ENCODE measurements around the gene TFF1.

The TFF1 gene

DNA sequence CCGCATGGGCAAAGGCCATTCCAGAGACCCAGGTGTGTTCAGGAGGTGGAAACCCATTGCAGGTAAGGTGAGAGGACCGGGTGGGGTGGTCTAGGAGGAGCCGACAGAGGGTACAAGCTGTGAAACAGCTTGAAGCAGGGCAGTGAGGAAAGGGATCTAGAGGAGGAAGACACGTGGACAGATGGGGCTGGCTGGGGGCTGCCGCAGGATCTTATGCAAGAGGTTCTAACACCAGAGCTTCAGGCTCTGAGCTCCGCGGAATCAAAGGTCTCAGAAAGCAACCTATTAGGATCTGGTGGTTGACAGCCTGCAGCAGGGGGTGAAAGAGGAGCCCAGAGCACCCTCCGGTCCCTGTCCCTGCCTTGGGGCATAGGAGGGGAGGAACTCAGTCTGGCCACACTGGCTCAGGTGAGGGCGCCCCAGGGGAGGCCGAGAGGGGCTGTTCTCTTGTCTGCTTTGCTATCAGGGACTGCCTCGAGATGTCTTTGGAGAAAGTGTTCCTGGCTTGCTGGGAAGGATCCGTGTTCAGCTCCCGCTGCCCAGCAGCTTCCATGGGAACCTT lies 1.9 kb downstream of the TFF1 start:
- no peak overlapping the region for H3K4me3 ChIP-seq (ENCODE audit: low read depth, low read length)

DNA sequence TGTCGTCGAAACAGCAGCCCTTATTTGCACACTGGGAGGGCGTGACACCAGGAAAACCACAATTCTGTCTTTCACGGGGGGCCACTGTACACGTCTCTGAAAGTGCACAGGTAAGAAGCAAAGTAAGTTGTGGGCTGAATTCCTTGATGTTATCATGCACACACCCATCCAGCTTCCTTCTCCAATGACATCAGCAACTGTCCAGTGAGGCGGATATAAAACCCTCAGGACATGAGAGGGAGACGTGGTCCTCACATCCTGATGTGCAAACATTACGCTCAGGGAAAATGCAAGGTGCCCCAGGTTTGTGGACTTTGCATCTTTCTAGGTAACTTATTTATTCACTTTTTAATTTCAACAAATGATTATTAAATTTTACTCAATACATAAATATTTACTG lies 3.0 kb downstream of the TFF1 start:
- H3K4me3 ChIP-seq (ENCODE audit: low read depth, low read length), result no peak overlapping the region

DNA sequence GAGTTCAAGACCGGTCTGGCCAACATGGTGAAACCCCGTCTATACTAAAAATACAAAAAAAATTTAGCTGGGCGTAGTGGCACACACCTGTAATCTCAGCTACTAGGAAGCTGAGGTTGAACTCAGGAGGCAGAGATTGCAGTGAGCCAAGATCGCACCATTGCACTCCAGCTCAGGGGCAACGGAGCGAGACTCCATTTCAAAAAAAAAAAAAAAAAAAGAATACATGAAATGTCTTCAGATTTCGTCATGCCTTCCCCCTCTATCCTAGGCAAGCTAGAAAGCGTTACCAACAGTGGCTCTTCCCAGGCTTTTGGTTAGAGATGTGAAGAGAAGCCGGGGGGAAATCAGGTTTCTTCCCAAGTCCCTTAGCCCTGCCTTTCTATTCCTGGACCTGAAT lies 3.6 kb downstream of the TFF1 start:
- no peak overlapping the region for H3K4me3 ChIP-seq (ENCODE audit: low read depth, low read length)

DNA sequence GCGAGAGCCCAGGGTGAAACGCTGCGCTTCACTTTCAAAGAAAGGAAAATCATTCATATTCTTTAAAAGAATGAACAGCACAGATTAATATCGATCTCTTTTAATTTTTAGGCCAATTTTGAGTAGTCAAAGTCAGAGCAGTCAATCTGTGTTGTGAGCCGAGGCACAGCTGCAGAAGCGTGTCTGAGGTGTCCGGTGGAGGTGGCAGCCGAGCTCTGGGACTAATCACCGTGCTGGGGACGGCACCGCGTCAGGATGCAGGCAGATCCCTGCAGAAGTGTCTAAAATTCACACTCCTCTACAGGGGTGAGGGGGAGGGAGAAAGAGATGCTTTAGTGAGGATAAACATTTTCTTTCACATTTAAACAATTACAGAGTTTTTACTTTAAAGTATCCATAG lies 4.1 kb downstream of the TFF1 start:
- H3K4me3 ChIP-seq (ENCODE audit: low read depth, low read length), result no peak overlapping the region

DNA sequence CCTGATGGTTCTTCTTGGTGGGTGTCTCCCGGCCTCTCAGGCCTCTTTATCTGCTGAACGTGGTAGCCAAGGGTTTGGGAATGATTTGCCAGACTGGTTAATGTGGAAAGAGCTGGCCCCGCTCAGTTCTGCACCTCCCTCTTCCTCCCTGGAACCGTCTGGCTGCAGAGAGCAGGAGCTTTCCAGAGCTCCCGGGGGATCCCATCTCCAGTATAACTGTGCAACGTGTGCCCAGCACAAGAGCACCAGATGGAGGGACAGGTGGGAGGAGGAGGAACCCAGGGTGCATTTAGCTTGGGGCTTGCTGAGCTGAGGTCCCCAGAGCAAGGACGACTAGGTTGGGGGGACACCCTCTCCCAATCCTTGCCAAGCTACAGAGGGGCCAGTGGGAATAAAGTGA lies 5.0 kb downstream of the TFF1 start:
- no peak overlapping the region for H3K4me3 ChIP-seq (ENCODE audit: low read depth, low read length)

DNA sequence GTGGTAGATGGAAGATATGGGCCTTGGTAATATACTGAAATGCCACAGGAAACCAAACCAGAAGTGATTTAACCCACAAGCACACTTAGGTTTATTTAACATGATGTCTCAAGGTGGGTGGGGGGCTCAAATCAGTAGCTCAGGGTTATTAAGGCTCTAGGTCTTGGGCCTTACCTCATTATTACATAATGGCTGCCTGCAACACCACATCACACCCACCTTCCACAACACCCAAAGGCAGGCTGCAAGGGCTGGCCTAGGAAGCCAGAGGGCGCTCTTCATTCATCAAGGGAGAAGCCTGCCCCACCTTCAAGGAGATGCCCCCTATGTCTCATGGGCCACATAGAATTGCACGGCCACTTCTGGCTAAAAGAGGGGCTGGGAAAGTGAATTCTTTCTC lies 6.0 kb downstream of the TFF1 start:
- no peak overlapping the region for H3K4me3 ChIP-seq (ENCODE audit: low read depth, low read length)

DNA sequence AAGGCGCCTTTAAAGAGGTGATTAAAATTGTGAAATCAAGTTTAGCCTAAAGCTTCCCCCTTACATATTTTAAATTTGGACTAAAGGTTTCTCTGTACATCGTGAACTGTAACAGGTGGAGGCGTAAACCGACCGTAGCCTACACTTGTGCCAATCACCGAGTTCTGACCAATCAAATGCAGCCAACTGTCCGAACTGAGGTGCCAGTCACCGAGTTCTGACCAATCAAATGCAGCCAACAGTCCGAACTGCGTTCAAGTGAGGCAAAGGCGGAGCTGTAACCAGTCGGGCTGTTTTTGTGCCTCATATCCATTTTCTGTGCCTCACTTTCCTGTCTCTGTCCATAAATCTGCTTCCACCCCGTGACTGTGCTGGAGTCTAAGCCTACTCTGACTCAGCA lies 7.4 kb downstream of the TFF1 start:
- H3K4me3 ChIP-seq (ENCODE audit: low read depth, low read length), result no peak overlapping the region

DNA sequence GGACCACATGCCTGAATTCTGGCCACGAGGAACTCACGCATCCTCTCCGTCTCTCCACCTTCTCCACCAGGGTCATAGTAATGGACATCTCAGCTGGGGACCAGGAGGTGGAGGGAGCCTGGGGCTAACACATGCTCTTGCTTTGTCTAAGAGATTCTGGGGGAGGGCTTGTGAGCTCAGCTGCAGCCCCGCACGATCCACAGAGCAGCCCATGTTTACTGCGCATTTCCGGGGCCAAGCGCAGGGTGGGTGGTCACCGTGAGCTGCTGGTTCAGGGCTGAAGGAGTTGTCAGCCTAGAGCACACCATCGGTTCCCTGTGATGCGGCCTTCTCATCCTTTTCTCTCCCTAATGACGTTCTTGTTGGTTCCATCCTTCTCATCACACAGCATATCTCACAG lies 8.1 kb downstream of the TFF1 start:
- no peak overlapping the region for H3K4me3 ChIP-seq (ENCODE audit: low read depth, low read length)

DNA sequence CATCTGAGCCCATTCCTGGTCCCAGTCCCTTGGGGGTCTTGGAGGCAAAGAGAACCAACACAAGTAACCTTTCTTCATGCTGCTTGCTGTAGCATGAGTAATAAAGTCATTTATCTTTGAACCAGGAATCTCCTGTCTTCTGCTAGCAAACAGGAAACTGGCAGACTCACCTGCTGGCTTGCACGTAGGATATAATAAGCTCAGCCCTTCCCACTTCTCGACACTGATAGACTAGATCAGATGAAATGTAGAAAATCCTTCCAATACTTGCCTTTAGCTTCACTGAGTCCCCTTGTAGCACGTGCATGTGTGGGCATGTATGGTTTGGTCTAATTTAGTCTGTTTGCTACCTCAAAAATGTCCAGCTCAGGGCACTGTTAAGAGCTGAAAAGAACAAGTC lies 9.0 kb downstream of the TFF1 start:
- no peak overlapping the region for H3K4me3 ChIP-seq (ENCODE audit: low read depth, low read length)

DNA sequence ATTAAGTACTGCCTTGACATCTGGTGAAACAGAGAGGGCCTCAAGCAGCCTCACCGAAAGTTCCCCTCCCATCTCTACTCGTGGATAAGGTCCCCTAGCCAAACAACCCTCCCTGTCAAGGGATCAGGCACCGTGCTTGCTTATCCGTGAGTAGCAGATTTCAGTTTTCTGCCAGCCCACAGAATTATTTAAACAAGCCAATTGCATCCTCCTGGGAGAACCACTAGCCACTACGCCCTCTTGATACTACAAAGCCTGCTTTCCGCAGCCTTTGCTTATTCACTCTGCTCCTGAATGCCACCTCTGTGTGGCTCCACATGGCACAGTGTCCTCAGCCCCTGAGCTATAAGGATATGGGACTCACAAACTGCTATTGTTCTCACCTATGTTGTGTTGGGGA lies 9.7 kb downstream of the TFF1 start:
- H3K4me3 ChIP-seq (ENCODE audit: low read depth, low read length), result no peak overlapping the region

DNA sequence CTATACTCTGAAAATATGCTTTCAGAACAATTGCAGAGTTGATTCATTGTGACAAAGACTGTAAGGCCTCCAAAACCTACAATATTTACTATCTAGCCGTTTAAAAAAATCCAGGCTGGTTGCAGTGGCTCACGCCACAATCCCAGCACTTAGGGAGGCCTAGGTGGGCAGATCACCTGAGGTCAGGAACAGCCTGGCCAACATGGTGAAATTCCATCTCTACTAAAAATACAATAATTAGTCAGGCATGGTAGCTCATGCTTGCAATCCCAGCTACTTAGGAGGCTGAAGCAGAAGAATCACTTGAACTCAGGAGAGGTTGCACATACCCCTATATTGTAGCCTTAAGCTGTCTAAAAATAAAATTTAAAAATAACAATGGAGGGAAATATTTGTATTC lies 10.3 kb downstream of the TFF1 start:
- no peak overlapping the region for H3K4me3 ChIP-seq (ENCODE audit: low read depth, low read length)

DNA sequence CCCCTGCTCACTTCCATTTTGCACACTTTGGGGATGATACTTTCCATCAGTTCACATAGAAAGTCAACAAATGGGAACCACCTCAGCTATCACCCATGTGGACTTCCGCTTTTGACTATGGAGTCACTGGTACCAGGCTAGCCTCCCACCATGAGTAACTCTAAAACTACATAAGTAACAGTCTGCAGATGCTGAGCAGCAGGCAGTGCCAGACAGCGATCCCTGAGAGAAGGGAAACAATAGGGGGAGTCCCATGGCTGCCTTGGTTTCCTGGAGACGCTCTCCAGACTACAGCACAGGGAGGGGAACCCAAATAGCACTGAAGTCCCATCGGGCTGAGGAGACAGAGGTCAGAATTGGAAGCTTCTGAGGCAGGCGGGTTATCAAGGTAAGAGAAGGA lies 12.7 kb downstream of the TFF1 start:
- H3K4me3 ChIP-seq (ENCODE audit: low read depth, low read length), result no peak overlapping the region

DNA sequence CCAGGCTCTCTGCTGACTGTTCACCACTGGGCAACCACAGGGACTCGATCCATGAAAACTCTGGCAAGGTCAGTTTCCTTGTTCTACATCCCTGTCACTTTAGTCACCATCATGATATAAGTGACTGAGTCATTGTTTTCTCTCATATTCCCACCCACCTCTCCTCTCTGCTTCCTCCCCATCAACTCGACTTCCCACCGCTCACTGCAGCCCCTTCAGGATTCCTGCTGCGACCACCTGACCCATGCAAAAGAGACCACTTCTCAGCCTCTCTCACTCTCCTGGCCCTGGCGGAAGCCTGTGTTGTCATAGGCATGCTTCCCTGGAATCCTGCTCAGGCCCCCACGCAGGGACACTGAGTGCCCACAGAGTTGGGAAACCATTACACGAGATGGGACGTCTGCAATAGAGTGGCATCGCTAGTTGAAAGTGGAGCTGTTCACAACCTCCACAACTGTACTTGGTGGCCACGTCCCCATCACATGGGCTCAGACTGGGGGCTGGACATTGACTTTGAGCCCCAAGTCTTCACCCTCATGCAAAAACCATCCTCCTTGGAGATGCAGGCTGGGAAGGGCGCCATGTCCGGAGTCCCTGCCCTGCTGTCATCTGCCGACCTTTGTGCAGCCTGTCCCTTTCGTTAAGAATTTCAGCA lies 13.8 kb downstream of the TFF1 start:
- no peak overlapping the region for H3K4me3 ChIP-seq (ENCODE audit: low read depth, low read length)

DNA sequence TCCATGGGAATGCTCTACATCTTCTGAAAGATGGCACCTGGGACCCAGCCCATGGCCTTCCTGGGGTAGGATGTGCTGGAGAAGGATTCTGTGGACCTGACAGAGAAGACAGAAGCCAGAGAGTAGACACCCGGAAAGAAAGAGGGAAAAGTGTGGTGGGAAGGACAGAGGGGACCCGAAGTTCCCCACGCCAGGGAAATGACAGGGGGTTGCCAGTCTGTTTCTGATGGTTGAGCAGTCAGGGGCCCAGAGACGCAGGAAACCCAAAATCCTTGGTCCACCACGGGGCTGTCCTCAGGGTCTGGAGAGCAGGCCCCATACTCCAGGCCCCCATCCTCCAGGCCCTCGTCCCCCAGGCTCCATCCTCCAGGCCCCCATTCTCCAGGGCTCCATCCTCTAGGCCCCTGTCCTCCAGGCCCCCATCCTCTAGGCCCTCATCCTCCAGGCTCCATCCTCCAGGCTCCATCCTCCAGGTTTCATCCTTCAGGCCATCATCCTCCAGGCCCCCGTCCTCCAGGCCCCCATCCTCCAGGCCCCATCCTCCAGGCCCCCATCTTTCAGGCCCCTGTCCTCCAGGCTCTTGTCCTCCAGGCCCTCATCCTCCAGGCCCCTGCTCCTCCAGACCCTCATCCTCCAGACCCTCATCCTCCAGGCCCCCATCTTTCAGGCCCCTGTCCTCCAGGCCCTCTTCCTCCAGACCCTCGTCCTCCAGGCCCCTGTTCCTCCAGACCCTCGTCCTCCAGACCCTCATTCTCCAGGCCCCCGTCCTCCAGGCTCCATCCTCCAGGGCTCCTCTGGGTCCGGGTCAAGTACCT lies 14.5 kb downstream of the TFF1 start:
- H3K4me3 ChIP-seq (ENCODE audit: low read depth, low read length), result no peak overlapping the region

DNA sequence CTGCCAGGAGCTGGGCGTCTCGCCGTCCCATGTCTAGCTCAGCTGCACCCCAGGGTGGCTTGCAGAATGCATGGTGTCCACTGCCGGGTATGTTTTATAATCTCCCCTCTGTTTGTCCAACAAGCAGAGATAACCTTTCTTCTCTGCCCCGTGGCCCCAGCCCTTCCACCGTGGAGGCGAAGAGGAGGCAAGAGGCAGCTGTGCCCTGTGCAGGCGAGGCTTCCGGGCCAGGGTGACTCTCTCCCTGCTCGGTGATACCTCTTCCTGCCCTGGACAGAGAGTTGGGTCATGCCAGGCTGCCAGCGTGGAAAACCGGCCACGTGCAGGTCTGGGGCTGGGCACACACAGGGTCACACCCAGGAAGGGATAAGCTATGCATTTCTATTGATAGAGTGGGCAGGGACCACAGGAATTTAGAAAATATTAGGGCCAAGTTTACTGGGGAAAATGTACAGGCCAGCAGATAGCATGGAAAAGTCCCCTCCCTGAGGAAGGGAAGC lies 15.4 kb downstream of the TFF1 start, which contains the start of gene TFF2:
Gene TFF2, minus strand, starts transcription at position 68 of the 500 bp plus-strand sequence. Its CDS starts 37 bp downstream, at position 31.
- no peak within 1 kb of the TSS for H3K4me3 ChIP-seq (ENCODE audit: low read depth, low read length)

DNA sequence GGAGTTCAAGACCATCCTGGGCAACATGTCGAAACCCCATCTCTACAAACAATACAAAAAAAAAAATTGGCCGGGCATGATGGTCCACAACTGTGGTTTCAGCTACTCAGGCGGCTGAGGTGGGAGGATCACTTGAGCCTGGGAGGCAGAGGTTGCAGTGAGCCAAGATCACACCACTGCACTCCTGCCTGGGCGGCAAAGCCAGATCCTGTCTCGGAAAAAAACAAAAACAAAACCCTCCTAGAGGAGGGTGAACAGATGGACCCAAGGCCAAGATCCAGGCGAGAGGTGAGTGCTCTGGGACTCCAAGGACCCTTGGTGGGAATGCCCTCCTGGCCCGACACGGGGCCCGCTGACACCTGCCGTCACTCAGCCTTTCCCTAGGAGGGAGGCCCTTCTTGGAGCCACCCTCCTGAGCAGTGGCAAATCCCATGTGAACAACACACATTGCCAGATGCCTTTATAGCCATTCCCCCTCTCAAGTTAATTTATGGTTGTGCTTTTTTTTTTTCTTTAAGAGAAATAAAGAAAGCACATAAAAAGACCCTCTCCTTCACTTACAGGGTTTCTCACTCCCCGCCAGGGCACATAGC lies 15.9 kb downstream of the TFF1 start:
- no peak overlapping the region for H3K4me3 ChIP-seq (ENCODE audit: low read depth, low read length)

DNA sequence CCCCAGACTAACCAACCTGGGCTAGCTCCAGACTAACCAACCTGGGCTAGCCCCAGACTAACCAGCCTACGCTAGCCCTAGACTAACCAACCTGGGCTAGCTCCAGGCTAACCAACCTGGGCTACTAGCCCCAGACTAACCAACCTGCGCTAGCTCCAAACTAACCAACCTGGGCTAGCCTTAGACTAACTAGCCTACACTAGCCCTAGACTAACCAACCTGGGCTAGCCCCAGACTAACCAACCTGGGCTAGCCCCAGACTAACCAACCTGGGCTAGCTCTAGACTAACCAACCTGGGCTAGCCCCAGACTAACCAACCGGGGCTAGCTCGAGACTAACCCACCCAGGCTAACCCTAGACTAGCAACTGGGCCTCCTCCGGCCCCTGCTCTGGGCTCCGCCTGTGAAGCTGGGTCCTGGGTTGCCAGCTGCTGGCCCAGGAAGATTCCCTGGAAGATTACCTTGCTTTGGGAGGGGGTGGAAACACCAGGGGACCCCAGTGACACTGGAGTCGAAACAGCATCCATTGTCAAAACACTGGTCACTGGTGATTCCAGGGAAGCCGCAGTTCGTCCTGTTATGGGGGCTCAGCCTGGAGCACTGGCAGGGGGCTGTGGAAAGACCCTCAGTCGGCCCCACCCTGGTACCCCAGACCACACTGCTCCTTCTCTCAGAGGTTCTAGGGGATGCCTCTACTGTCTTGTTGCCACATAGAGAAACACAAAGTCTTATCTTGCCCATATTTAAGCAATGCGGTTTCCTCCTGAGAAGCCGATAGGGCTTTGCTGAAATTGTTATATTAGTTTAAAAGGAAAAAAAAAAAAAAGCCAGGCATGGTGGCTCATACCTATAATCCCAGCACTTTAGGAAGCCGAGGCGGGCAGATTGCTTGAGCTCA lies 16.7 kb downstream of the TFF1 start:
- H3K4me3 ChIP-seq (ENCODE audit: low read depth, low read length), result no peak overlapping the region

DNA sequence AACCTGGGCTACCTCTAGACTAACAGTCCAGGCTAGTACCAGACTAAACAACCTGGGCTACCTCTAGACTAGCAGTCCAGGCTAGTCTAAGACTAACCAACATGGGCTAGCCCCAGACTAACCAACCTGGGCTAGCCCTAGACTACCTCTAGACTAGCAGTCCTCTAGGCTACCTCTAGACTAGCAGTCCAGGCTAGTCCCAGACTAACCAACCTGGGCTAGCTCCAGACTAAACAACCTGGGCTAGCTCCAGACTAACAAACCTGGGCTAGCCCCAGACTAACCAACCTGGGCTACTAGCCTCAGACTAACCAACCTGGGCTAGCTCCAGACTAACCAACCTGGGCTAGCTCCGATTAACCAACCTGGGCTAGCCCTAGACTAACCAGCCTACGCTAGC lies 17.6 kb downstream of the TFF1 start:
- H3K4me3 ChIP-seq (ENCODE audit: low read depth, low read length), result no peak overlapping the region

DNA sequence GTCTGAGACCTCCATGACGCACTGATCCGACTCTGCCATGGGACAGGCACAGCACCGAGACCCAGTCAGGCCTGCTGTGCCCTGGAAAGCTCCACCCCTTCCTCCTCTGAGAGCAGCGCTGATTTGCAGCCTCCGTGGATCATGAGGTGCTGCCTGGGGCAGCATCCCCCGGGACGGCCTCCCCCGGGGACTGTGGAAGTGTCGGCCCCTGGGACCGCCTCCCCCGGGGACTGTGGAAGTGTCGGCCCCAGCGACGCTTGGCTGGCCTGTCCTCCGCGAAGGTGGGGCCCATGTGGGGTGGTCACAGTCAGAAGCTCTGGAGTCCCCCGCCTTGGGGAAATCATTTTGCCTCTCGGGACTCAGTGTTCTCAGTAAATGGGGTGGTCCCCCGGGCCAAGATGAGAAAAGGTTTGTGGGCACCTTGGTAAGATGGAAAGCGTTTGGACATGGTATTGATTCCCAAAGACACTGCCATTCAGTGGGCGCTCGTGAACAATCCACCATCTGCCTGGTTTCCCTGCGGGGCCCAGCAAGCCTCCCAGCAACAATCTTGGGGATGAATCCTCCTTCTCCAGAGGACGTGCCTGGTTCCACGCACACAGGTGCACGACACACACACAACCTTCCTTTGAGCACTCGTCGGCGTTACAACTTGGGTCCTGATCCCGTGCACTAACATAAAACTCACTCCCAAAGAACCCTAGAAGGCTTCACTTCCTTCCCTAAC lies 18.6 kb downstream of the TFF1 start:
- H3K4me3 ChIP-seq (ENCODE audit: low read depth, low read length), result no peak overlapping the region
